Activated CD4-positive, alpha-beta T cell treated with anti-CD3 and anti-CD28 coated beads, Interleukin-2, amount 10 ng/mL, durations not matched to agents 24 days and 14 days (primary cell): ENCODE results near the gene ECE1. TPM values are rescaled to one million over a fixed set of nuclear protein-coding genes. Genes with fewer than 3 reads are reported as not detected.
"Not testable (repeated sequence)": the region's sequence is repeated elsewhere in the genome, so short reads cannot be mapped to it uniquely, and the experiment has no call there.

Experiments
- DNase-seq: peaks from one replicate; pipeline ENCODE4 v3.0.0; 2022
- H3K27ac Mint-ChIP-seq: one replicate; pipeline ENCODE4 v1.8.0; 2022; ENCODE audit warnings: mild to moderate bottlenecking, mixed read lengths
- H3K27me3 Mint-ChIP-seq: one replicate; pipeline ENCODE4 v1.8.0; 2022; ENCODE audit warnings: mixed read lengths
- H3K36me3 Mint-ChIP-seq: one replicate; pipeline ENCODE4 v1.8.0; 2022; ENCODE audit warnings: low read depth, mild to moderate bottlenecking, mixed read lengths
- H3K4me1 Mint-ChIP-seq: one replicate; pipeline ENCODE4 v1.8.0; 2021; ENCODE audit warnings: mixed read lengths
- H3K4me3 Mint-ChIP-seq: one replicate; pipeline ENCODE4 v1.8.0; 2022; ENCODE audit warnings: mild to moderate bottlenecking, moderate library complexity, mixed read lengths
- H3K9me3 Mint-ChIP-seq: one replicate; pipeline ENCODE4 v1.8.0; 2021; ENCODE audit warnings: mixed read lengths
- intact Hi-C: fragments of 100-400 bp; cut with micrococcal nuclease; formaldehyde crosslinking; loops from one replicate; pipeline ENCODE4 v1.15.1; 2023
- total RNA-seq: library from RNA; stranded (reverse); gene quantifications from 2 replicates; pipeline ENCODE4 v1.2.3, GENCODE V29; 2022

ECE1 gene
- total RNA-seq, 1 donor from 2014 or later, result 134 TPM

GRCh38 chr1:21192871-21193270 is 97.4 kb downstream of the ECE1 start:
- no peak for DNase-seq
- intact Hi-C loops, result loop anchor here (10.0 kb wide), 1 partner anchor 618 kb away; no protein-coding TSS in a partner anchor
- H3K9me3 Mint-ChIP-seq, result no peaks in the 10 kb centered on the region
- peaks cover 5% of the 10 kb centered on the region for H3K4me1 Mint-ChIP-seq
- H3K27ac Mint-ChIP-seq, result no peak overlapping the region
- H3K36me3 Mint-ChIP-seq, result no peaks in the 10 kb centered on the region
- H3K27me3 Mint-ChIP-seq, result peaks cover 15% of the 10 kb centered on the region
- H3K4me3 Mint-ChIP-seq, result no peak overlapping the region

- intact Hi-C loops, result loop anchor here (10.0 kb wide), 1 partner anchor 617 kb away; no protein-coding TSS in a partner anchor
Measured at GRCh38 chr1:21192284-21192683, 98.0 kb downstream of the ECE1 start.

GRCh38 chr1:21190771-21191170 is 99.5 kb downstream of the ECE1 start:
- intact Hi-C loops, result loop anchor here (10.0 kb wide), 1 partner anchor 616 kb away; no protein-coding TSS in a partner anchor
- H3K27me3 Mint-ChIP-seq, result peaks cover 12% of the 10 kb centered on the region
- not testable (repeated sequence) for H3K27ac Mint-ChIP-seq, H3K4me1 Mint-ChIP-seq, DNase-seq, H3K36me3 Mint-ChIP-seq, H3K4me3 Mint-ChIP-seq, H3K9me3 Mint-ChIP-seq

More at GRCh38 chr1:21192284-21192683, 98.0 kb downstream of the ECE1 start:
- no peak for DNase-seq
- no peaks in the 10 kb centered on the region for H3K36me3 Mint-ChIP-seq
- no peak overlapping the region for H3K27ac Mint-ChIP-seq
- H3K9me3 Mint-ChIP-seq, result no peaks in the 10 kb centered on the region
- H3K4me3 Mint-ChIP-seq, result no peak overlapping the region
- H3K4me1 Mint-ChIP-seq, result peaks cover 5% of the 10 kb centered on the region
- H3K27me3 Mint-ChIP-seq, result peaks cover 15% of the 10 kb centered on the region

- H3K9me3 Mint-ChIP-seq, result no peaks in the 10 kb centered on the region
- intact Hi-C loops, result loop anchor here (10.0 kb wide), 1 partner anchor 615 kb away; no protein-coding TSS in a partner anchor
- peaks cover 2% of the 10 kb centered on the region for H3K4me1 Mint-ChIP-seq
- H3K27ac Mint-ChIP-seq, result no peak overlapping the region
- no peak overlapping the region for H3K4me3 Mint-ChIP-seq
- DNase-seq, result no peak
- H3K27me3 Mint-ChIP-seq, result peaks cover 10% of the 10 kb centered on the region
- H3K36me3 Mint-ChIP-seq, result no peaks in the 10 kb centered on the region
Measured at GRCh38 chr1:21189906-21190500, 100.3 kb downstream of the ECE1 start.

GRCh38 chr1:21189421-21189820 is 100.8 kb downstream of the ECE1 start:
- Mint-ChIP-seq H3K4me1 (peaks cover 2% of the 10 kb centered on the region), H3K27me3 (peaks cover 10% of the 10 kb centered on the region), H3K9me3 (no peaks in the 10 kb centered on the region), H3K4me3 (no peak overlapping the region), H3K36me3 (no peaks in the 10 kb centered on the region), H3K27ac (no peak overlapping the region)
- intact Hi-C loops, result no loop called here
- DNase-seq, result no peak

- Mint-ChIP-seq H3K27ac (no peak overlapping the region), H3K4me1 (peaks cover 2% of the 10 kb centered on the region), H3K9me3 (no peaks in the 10 kb centered on the region), H3K4me3 (no peak overlapping the region), H3K27me3 (peaks cover 11% of the 10 kb centered on the region), H3K36me3 (no peaks in the 10 kb centered on the region)
- intact Hi-C loops, result no loop called here
- no peak for DNase-seq
Measured at GRCh38 chr1:21188235-21188634, 102.0 kb downstream of the ECE1 start.

- Mint-ChIP-seq H3K4me1 (peaks cover 2% of the 10 kb centered on the region), H3K27me3 (peaks cover 15% of the 10 kb centered on the region), H3K4me3 (no peak overlapping the region), H3K27ac (no peak overlapping the region), H3K36me3 (no peaks in the 10 kb centered on the region), H3K9me3 (no peaks in the 10 kb centered on the region)
- intact Hi-C loops, result no loop called here
- DNase-seq, result no peak
Measured at GRCh38 chr1:21185221-21185731, 105.0 kb downstream of the ECE1 start.

GRCh38 chr1:21184276-21184675 is 106.0 kb downstream of the ECE1 start:
- Mint-ChIP-seq H3K4me1 (no peaks in the 10 kb centered on the region), H3K4me3 (no peak overlapping the region), H3K27ac (no peak overlapping the region), H3K9me3 (no peaks in the 10 kb centered on the region), H3K27me3 (peaks cover 13% of the 10 kb centered on the region), H3K36me3 (no peaks in the 10 kb centered on the region)
- intact Hi-C loops, result no loop called here
- DNase-seq, result no peak

GRCh38 chr1:21182181-21182731 is 108.0 kb downstream of the ECE1 start:
- peaks cover 10% of the 10 kb centered on the region for H3K27me3 Mint-ChIP-seq
- no peaks in the 10 kb centered on the region for H3K36me3 Mint-ChIP-seq
- H3K4me1 Mint-ChIP-seq, result peaks cover 2% of the 10 kb centered on the region
- no peak for DNase-seq
- H3K27ac Mint-ChIP-seq, result no peak overlapping the region
- intact Hi-C loops, result no loop called here
- no peak overlapping the region for H3K4me3 Mint-ChIP-seq
- no peaks in the 10 kb centered on the region for H3K9me3 Mint-ChIP-seq

GRCh38 chr1:21178271-21178670 is 112.0 kb downstream of the ECE1 start:
- H3K36me3 Mint-ChIP-seq, result peaks cover 13% of the 10 kb centered on the region
- peaks cover 18% of the 10 kb centered on the region for H3K4me1 Mint-ChIP-seq
- H3K9me3 Mint-ChIP-seq, H3K27me3 Mint-ChIP-seq, H3K4me3 Mint-ChIP-seq, H3K27ac Mint-ChIP-seq, DNase-seq: not testable (repeated sequence)
- intact Hi-C loops, result loop anchor here (5.0 kb wide), 3 partner anchors 156 to 246 kb away; no protein-coding TSS in a partner anchor

- peak; percentile 100 for DNase-seq
- Mint-ChIP-seq H3K27ac (peak within 1 kb of the TSS; percentile 91), H3K36me3 (peaks cover 16% of the 10 kb centered on the region), H3K4me1 (peaks cover 20% of the 10 kb centered on the region), H3K4me3 (peak within 1 kb of the TSS; percentile 89), H3K27me3 (peaks cover 2% of the 10 kb centered on the region), H3K9me3 (no peaks in the 10 kb centered on the region)
- intact Hi-C loops, result loop anchor here (2.0 to 5.0 kb wide), 4 partner anchors 155 to 390 kb away; partner anchors contain the start of gene HP1BP3
Measured at GRCh38 chr1:21176586-21177555, 113.4 kb downstream of the ECE1 start, which contains the start of gene EIF4G3. Gene EIF4G3, minus strand, starts transcription at chr1:21176897. Its CDS starts 174,155 bp downstream, at chr1:21002742.

- intact Hi-C loops, result loop anchor here (2.0 to 5.0 kb wide), 4 partner anchors 154 to 389 kb away; partner anchors contain the start of gene HP1BP3
- Mint-ChIP-seq H3K4me3 (peak overlapping the region; percentile 89), H3K4me1 (peaks cover 28% of the 10 kb centered on the region), H3K27ac (peak overlapping the region; percentile 89), H3K27me3 (peaks cover 2% of the 10 kb centered on the region), H3K36me3 (peaks cover 23% of the 10 kb centered on the region), H3K9me3 (no peaks in the 10 kb centered on the region)
- DNase-seq, result peak; percentile 84
Measured at GRCh38 chr1:21175670-21176581, 114.3 kb downstream of the ECE1 start.
